Loucy (cell line): ENCODE measurements around the gene MYO18A.

Experiments used
- CTCF ChIP-seq: fragments of 200-600 bp; sonication (generic); conservative IDR thresholded peaks from 2 replicates; pipeline ENCODE4 v1.5.1; 2014; ENCODE audit warnings: mild to moderate bottlenecking, antibody characterized with exemption, low read length
- EZH2phosphoT487 ChIP-seq: fragments of 200-600 bp; IDR thresholded peaks from 2 replicates; pipeline ENCODE4 v1.6.1; 2018; ENCODE audit warnings: antibody characterized with exemption, mild to moderate bottlenecking, moderate library complexity, borderline replicate concordance

DNA sequence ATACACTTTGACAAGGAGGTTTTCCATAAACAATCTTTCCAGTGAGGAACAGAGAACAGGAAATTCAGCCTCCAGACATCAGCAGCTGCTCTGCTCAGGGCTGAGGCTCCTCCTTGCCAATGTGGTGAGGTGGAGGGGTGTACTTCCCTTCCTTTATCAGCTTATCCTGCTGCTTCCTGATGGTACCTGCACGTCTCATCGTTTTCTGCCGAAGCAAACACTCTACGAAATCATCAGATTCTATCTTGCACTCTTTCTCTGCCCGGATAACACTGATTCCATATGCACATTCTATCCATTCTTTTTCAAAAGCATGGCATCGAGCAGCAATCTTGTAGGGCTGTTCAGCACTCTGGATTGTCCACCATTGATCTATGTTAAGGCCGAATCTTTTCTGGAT, 159.0 kb downstream of the MYO18A start:
- TF ChIP-seq CTCF (no peak), EZH2phosphoT487 (no peak)
